SKM-1 treated with dmso at 0.1 percent for 144 hours (cell line): ENCODE results near the gene CTR9.
A peak's percentile ranks its signal among the peaks of the same experiment; 100 is the strongest.
"Not testable (repeated sequence)": the region's sequence is repeated elsewhere in the genome, so short reads cannot be mapped to it uniquely, and the experiment has no call there.

Source experiments
- DNase-seq: peaks from one replicate; lab custom pipeline; 2025; ENCODE audit not compliant: unreplicated experiment; lab: John Stamatoyannopoulos, UW

CTR9 gene

DNA sequence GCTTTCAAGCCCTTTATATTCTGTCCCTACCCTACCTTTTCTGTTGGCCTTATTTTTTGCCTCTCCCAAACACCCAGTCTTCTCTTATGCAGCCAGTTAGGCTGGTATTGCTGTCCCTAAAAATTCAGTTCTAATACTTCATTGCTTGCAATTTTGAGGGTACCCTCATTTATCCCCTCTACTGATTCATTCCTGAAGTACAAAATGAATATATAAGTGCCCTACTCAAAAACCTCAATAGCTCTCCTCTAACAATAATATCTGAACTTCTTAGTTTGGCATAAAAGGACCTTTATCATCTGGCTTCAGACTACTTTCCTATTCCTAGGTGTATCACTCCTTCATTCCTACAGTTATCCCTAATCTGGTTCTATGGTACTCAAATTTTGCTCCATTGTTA, 62.9 kb downstream of the CTR9 start:
- DNase-seq, result no peak

DNA sequence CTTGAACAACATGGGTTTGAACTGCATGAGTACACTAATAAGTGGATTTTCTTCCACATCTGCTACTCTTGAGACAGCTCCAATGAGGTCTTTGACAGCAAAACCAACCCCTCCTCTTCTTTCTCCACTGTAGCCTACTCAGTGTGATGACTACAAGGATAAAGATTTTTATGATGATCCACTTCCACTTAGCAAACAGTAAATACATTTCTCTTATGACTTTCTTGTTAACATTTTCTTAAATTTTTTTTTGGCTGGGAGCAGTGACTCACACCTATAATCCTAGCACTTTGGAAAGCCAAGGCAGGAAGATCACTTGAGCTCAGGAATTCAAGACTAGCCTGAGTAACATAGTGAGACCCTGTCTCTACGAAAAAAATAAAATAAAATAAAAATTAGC, 67.5 kb downstream of the CTR9 start:
- DNase-seq, result no peak

DNA sequence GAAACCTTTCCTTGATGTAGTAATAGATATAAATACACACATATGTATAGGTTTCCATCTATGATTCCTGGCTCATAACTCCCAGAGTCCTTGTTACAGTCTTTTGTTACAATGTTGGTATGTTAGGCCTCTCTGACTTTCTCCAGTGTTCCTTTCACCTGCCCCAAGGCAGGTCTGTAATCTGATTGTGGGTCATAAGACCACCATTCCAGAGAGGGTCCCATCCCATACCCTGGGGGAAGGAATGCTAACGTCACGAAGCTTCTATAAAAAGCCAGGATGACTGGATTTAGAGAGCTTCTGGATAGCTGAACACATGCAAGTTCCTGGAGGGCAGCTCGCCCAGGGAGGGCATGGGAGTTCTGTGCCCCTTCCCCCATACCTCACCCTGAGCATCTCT, 71.4 kb downstream of the CTR9 start:
- DNase-seq, result not testable (repeated sequence)

DNA sequence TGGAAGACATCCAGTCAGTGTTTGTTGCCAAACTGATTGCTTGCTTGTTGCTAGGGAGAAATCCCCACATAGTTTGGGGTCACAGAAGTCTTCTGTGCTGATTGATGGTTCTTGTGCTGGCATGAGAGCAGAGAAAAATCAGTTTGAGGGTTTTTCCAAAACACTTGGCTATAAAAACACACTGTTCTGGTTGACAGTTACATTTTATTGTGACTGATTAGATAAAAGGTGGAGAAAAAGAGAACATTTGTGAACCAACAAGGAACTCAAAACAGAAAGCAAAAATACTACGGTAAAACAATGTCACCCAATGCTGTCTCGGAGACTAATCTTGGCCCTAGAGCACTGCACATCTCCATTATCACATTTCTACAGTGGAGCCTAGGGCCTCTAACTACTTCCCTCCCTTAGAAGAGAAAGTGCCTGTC, 72.1 kb downstream of the CTR9 start:
- DNase-seq, result no peak

DNA sequence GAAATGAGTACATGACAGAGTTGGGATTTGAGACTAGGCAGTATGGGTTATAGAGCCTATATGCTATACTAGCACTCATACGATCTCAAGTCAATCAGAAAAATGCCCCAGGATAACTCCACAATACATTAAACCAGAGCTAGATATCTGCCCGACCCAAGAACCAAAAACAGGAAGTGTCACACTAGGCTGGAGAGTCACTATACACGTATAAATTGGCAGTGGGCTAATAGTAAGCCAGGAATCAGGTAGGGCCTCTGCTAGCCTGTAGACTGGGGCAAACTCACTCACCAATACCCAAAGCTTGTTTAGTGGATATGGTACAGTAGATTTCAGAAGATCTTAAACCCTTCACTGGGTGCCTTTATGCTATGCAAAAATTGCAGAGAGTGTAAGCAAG, 73.8 kb downstream of the CTR9 start:
- peak; percentile 42 for DNase-seq

DNA sequence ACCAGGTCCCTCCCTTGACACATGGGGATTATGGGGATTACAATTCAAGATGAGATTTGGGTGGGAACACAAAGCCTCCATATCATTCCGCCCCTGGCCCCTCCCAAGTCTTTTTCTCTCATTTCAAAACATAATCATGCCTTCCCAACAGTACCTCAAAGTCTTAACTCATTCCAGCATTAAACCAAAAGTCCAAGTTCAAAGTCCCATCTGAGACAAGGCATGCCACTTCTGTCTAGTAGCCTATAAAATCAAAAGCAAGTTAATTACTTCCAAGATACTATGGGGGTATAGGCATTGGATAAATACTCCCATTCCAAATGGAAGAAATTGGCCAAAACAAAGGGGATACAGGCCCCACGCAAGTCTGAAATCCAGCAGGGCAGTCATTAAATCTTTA, 77.4 kb downstream of the CTR9 start:
- no peak for DNase-seq

DNA sequence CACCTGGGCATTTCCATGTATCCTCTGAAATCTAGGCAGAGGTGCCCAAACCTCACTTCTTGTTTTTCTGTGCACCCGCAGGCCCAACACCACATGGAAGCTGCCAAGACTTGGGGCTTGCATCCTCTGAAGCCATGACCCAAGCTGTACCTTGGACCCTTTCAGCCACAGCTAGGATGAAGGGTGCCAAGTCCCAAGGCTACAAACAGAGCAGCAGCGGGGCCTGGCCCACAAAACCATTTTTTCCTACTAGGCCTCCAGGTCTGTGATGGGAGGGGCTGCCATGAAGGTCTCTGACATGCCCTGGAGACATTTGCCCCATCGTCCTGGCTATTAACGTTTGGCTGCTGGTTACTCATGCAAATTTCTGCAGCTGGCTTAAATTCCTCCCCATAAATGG, 78.1 kb downstream of the CTR9 start:
- no peak for DNase-seq
